ENCODE results near the gene OSBPL7.
A peak's percentile ranks its signal among the peaks of the same experiment; 100 is the strongest.

Gene OSBPL7, protein sequence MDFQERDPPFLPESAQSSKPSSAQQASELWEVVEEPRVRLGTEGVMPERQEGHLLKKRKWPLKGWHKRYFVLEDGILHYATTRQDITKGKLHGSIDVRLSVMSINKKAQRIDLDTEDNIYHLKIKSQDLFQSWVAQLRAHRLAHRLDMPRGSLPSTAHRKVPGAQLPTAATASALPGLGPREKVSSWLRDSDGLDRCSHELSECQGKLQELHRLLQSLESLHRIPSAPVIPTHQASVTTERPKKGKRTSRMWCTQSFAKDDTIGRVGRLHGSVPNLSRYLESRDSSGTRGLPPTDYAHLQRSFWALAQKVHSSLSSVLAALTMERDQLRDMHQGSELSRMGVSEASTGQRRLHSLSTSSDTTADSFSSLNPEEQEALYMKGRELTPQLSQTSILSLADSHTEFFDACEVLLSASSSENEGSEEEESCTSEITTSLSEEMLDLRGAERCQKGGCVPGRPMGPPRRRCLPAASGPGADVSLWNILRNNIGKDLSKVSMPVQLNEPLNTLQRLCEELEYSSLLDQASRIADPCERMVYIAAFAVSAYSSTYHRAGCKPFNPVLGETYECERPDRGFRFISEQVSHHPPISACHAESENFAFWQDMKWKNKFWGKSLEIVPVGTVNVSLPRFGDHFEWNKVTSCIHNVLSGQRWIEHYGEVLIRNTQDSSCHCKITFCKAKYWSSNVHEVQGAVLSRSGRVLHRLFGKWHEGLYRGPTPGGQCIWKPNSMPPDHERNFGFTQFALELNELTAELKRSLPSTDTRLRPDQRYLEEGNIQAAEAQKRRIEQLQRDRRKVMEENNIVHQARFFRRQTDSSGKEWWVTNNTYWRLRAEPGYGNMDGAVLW

DNA sequence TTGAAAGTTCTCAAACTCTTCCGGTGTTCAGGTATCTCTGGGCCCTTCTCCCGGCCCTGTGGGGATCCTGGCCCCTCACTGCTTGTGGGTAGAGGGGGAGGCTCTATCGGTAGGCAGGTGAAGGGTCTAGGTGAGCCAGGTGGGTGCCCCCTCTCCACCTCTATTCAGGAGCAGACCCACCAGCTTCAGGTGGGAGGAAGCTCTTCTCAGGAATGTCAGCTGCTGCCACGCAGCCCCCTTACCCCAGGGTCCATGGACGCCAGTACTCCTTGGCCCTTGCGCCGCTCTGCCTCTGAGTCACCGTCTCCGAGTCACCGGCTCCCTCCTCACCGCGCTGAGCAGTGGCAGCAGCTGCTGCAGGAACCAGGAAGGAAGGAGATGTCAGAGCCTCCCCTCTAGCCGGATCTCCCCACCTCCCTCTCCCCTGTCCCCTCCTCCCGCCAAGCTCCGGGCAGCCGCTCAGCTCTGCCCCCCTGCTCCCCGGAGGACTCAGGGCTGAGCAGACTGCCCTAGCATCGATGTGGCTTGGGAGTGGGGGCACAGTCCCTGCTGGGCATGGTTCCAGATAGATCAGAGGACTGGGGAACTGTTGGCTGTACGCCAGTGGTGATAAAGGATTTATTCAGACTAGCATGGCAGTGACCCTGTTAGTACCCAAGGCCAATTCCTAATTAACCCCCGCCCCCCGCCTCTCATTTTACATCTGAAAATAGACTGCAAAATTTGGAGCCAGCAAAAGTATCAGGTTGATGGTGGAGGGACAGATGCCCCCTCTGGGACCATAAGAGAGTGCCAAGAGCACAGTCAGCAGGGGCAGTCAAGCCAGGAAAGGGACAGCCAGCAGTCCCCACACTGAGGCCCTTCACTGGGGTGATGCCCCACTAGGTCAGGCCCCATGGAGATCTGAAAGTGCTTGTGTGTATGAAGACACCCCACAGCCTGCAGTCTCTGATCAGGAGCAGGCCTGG lies at the start of gene OSBPL7:
Gene OSBPL7, minus strand, starts transcription at position 371 of the 968 bp plus-strand sequence. CDS start 1,516 bp downstream, outside the sequence.
- peak; percentile 80 for DNase-seq (ENCODE audit: low spot score)

DNA sequence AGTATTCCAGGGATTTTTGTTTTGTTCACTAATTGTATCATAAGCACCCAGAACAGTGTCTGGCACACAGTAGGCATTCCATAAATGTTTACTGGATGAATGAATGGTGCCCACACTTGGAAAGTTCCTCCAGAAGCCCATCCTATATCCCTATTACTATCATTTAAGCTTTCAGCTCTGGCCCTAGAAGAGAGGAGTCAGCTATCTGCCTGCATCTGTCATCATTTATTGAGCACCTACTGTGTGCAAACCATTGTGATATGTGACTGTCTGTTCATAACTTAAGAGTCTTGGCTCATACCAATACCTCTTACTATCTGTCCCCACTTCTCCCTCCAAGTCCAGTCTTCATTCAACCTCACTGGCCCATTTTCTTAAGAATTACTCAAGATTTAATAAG lies 49.5 kb upstream of the OSBPL7 start:
- DNase-seq (ENCODE audit: low spot score), result no peak

DNA sequence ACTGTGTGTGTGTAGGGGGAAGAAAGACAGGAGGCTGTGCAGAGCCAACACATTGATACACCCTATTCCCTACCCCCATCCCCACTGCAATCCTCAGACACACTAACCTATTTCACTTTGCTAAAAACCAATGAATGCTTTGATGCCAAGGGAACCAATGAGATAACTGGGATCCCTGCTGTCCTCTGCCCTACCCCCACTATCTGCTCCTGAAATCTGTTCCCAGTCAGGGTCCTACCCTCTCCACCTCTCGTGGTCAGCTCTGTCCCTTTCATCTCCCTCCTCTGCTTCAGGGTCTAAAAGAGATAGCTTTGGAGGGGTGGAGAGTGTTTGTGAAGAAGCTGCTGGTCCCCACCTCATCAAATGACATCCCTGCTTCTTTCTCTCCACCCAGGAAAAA lies 48.5 kb upstream of the OSBPL7 start:
- no peak for DNase-seq (ENCODE audit: low spot score)

DNA sequence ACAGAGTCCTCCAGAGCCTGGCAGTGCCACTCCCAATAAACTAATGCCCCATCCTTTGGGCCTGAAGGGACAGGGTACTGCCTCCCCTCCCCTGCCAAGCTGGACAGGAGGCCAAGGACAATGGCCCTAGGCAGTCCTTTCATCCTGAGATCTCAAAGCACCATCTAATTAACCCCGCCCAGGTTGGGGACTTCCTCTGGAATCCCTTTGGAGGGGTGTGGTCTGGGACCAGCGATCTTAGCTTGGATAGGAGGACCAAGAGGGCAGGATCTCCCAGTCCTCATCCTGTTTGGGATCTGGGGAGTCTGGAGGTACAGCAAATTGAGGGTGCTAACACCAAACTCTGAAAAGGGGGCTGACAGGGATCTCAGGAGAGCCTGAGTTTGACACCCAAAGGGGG lies 47.5 kb upstream of the OSBPL7 start:
- DNase-seq (ENCODE audit: low spot score), result no peak

DNA sequence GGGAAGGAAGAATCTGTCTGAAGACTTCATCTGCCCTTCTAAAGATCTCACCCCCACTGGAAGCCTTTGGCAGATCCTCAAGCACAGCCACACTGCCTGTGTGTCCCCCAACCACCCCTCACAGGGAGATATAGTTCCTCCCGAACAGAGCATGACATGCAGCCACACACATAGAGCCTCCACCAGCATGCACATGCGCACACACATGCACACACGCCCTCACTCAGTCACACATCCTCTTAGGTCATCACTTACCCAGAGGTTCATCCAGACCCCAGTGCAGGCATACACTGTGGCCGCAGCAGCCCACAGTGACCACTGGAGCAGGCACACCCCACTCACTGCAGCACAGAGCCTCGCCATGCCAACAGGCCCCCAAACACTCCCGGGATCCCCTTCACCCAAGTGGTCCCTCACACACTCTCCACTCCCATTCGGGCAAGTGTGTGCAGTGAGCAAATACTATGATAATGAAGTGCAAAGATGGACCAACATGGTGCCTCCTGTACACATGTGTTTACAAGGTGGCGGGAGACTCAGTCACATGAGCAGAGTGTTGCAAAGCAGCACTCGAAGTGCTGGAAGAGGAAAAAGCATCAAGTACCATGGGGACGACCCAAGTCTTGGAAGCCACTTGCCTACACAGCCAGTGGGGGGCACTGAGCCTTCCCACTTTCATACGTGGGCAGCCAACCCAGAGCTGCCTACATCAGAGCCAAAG lies 46.4 kb upstream of the OSBPL7 start:
- DNase-seq (ENCODE audit: low spot score), result no peak

DNA sequence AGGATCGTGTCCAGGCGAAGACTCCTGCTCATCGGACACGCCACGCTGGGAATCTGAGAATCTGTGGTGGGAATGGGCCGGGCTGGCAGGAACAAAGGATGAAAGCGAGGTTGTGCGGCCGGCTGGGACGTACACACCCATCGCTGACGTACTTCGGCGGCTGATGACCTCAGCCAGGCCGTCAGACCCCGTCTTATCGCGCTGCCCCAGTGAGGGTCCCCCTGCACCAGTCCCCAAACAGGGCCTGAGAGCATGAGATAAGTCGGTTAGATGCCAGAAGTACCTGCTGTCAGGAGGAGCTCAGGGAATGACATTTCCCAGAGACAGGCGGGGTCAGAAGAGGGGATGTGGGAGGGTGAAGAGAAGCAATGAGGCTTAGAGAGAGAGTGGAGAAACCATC lies 45.3 kb upstream of the OSBPL7 start:
- DNase-seq (ENCODE audit: low spot score), result no peak

DNA sequence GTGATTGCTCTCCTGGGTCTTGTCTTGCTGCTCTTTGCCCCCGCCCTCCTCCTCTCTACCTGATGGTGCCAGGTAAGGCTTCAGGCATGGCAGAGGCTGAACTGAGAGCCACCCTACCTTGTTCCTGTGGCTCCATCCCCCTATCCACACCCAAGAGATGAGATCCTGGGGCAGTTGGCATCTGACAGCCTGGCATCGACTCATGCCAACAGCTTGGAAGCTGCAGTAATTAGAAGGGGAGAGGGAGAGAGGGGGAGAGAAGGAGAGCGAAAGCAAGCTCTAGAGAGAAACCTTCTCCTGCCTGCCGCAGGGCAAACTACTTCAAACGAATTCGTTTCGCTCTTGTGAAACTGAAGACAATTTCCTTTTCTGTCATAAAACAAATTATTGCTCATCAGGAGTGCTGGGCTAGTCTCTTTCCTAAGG lies 43.2 kb upstream of the OSBPL7 start:
- DNase-seq (ENCODE audit: low spot score), result no peak

DNA sequence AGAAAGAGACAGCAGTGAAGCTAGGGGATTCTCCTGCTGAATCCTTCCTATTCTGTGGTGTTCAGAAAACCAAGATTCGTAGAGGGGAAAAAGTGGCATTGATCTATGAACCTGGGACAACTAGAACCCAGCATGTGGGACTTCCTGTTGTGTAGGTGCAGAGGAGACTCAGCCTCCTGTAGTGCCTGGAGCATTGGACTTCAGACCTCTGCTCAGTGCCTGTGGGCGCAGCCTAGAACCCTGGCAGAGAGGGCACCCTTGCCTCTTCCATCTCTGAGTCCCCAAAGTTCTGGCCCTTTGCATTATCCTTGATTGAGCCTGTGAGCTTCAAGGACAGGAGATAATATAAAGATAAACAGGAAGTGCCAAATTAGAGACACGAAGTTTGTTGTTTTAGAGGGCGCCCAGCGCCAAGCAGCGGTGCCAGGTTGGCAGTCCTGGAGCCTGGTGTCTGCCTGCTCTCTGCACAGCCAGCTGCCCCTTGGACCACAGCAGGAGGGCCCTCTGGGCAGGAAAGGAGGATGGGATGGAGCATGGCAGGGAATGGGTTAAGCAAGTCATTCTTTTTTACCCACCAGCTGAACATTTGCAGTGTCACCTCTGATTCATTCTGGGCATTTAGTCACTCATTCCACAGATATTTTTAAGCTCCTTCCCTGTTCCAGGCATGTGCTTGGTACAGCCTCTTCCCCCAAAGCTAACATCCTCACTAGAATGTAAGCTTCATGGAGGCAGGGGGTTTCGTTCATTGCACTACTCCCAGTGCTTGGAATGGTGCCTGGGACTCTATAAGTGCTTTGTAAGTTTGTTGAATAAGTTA lies 41.2 kb upstream of the OSBPL7 start:
- DNase-seq (ENCODE audit: low spot score), result no peak

DNA sequence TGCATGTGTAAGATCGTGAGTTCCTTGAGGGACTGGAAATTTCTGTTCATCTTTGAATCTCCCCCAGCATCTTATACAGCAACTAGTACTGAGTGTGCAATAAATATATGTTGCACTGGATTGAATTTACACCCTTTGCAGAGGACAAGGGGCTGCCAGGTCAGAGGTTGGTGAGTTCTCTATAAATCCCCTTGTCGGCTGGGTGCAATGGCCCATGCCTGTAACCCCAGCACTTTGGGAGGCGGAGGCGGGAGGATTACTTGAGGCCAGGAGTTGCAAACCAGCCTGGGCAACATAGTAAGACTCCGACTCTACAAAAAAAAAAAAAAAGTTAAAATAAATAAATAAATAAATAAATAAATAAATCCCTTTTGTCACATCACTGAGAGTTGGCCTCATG lies 38.8 kb upstream of the OSBPL7 start:
- no peak for DNase-seq (ENCODE audit: low spot score)

DNA sequence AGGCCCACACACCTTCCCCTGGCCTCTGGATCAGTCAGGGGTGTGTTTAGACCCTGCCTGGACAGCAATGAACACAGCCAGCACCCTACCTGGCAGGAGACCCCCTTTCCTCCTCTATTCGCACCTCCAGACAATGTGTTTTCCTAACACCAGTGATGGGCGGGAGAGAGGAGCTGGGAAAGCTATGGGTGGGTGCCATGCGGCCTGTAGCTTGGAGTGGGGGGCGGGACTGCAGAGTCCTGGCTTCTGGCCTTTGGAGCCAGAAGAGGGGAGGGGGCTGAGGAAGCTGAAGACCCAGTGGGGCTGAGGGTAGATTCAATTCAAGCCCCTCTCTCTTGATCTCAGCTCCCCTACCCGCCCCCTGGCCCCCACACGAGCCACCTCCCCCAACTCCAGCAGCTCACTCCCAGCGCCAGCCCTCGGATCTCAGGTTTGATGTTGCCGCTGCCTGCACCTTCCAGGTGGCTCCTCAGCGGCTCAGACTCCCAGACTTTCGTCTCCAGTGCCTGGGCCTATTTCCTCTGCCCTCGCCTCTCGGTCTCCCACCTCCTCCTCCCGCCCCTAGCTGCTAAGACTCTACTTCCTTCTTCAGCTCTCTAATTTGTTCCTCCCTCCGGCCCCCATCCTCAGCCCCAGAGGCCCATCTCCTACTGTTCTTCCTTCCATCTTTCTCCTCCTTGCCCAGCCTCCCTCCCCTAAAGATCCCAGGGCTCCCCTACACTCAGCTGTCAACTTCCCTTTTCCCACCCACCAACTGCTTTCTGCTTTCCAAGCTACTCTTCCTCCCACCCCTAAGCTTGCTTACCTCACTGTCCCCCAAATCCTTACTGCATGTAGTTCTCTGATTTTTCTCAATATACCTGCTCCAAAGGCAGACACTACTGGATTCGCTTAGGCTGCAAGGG lies 36.2 kb upstream of the OSBPL7 start:
- DNase-seq (ENCODE audit: low spot score), result no peak

DNA sequence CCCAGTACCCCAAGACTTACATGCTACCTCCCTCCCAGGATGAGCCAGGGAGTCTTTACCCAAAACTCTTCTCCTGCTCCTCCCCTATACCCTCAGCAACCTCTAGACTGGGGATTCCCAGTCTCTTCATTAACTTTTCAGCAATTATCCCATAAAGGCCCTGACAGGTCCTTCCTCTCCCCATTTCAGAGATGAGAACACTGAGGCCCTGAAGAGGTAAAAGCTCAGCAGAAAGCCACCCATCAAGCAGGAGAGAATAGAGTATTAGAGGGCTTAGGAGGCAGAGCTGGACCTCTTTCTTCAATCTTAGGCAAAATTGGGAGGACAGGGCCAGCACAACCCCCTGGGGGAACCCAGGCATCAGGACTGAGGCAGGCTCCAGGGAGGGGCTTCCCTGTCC lies 35.2 kb upstream of the OSBPL7 start:
- no peak for DNase-seq (ENCODE audit: low spot score)

DNA sequence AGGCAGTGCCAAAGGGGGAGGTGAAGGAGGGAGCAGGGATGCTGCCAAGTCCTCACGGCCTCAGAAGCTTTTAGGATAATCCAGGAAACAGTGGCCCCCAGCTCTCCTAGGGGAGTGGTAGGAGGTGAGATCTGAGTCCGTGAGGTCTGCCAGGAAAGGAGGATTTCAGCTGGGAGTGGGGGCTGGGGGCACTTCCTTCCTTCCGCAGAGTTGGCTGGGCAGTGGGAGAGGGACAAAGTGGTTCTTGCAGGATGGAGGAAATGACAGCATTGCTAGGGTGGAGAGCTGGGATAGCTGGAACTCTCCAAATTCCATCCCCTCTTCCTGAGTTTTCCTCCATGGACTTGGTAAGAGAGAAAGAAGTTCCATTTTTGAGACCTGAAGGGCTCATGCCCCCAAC lies 34.1 kb upstream of the OSBPL7 start:
- DNase-seq (ENCODE audit: low spot score), result no peak

DNA sequence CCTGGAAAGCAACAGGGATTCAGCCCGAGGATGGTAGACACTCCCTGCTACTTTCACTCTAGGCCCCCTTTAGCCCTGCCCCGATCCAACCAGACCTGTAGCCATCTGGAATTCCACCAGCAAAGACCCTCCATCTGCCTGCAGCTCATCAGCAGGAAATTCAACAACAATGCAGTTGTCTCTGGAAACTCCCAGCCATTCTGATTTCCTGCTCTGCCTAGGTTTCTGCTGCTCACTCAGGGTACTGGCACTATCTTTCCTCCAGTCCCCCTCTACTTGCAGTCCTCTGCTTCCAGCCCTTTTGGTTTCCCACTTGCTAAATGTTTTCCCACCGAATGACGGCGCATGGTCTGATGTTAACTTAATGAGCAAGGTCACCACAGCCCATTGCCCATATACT lies 32.0 kb upstream of the OSBPL7 start:
- DNase-seq (ENCODE audit: low spot score), result no peak

DNA sequence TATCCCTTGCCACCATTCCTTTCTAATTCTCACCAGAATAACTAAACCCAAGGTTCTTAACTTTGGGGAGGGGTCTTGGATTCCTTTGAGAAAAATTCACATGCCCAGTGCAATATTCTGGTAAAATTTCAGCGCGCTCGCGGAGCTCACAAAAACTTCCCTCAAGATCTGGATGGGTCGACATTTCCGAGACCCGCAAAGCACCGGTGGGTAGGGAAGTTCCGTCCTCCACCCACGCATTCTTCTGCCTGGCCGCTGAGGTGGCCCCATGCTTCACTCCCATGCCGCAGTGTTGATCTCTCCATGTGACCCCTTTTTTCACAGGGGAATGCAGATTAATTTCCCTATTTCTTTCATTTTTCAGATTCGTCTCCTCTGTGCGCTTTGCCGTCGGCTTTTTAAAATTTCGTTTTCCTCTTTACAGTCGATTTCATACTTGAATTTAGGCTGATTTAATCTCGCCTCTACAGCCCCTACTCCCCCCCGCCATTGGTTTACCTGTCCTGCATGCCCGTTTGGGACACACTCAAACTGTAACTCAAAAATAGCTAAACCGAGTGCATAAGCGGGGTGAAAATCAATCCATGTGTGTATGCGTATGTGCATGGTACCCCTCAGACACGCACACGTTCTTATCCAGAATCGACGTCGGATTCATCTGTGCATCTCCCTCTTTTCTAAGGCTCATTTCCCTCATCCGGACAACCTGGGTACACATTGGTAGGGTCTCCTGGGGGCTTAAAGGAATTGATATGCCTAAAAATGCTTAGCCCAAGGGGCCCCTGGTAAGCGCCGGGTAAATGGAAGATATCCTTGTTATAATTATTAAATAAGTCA lies 30.7 kb upstream of the OSBPL7 start:
- no peak for DNase-seq (ENCODE audit: low spot score)

DNA sequence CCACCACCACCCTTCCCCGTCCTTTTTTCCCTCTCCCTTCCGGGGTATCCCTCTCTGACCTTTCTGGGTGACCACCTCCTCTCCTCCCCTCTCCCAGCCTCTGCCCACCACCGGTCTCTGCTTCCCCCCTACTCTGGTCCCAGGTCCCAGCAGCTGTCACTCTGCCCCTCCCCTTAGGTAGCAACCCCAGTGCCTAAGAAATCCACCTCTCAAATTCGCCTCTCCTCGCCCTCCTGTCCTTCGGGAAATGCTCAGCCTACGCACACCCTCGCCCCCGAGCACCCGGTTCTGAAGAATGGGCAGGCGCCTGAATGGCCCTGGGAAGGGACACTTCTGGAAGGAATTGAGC lies 30.1 kb upstream of the OSBPL7 start:
- no peak for DNase-seq (ENCODE audit: low spot score)

DNA sequence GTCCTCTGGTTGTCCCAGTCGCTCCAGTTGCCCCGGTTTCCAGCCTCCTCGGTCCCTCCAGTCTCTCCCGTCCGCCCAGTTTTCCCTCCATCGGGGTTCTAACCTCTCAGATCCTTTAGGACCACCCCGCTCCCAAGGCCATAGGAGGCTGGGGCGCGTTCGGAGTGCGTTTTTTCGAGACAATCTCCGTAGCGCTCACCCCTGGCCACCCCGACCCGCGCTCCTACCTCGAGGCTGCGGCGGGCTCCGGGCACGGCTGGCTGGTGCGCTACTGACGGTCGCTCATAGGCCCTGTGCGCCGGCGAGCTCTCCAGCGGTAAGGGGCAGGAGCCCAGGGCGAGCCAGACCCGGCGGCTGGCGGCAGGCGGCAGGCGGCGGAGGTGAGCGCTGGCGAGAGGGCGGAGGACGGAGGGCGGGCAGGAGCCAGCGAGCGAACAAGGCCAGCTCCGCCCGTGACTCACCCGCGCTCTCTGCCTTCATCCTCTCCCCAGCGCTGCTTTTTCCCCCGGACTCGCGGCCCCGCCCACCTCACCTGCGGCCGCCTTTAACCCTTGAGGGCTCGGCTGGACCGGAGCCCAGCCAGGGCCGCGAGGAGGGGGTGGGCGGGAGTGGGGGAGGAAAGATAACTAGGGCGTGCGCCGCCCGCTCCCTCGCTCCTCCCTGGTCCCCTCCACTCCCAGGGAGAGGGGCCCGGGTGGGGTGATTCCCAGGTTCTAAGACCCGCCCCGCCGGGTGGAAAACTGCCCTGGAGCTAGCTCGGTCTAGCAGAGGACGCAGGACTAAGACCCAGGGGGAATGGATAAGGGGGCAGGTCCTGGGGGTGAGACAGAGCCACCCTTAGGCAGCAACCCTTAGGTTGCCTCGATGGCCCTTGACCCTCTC lies 29.3 kb upstream of the OSBPL7 start, which contains the start of gene SP6:
Gene SP6, minus strand, starts transcription at position 472 of the 882 bp plus-strand sequence. CDS start 2,734 bp downstream, outside the sequence.
- no peak for DNase-seq (ENCODE audit: low spot score)

DNA sequence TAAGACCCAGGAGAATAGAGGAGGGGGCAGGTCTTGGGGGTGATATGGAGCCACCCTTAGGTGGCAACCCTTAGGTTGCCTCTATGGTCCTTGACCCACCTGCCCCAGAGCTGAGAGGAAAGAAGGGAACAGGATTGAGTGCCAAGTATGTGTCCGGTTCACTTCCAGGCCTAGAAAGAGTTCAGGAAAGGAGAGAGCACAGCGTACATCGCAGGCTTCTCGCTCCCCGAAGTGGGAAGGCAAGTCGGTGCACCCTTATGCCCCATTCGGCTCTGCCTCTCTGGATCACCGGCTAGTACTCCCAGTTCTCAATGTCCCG lies 28.7 kb upstream of the OSBPL7 start:
- no peak for DNase-seq (ENCODE audit: low spot score)

DNA sequence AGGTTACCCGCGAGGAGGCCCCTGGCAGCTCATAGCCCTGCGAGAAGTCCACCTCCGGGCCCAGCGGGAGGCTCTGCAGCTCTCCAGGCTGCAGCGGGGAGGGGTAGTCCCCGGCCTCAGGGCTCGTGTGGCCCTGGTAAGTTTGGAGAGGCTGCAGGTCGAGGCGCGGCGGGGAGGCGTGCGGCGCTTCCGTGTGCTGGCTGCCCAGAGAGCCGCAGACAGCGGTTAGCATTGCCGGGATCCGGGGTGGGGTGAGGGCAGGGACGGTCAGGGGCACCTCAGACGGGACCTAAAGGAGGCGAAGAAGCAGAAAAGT lies 26.6 kb upstream of the OSBPL7 start:
- DNase-seq (ENCODE audit: low spot score), result no peak

Measured in globus pallidus (tissue), 1 donor.